Transverse colon (tissue), 4 donors: Measurements from ENCODE around the gene SRXN1. TPM values are rescaled to one million over a fixed set of nuclear protein-coding genes. Genes with fewer than 3 reads are reported as not detected.

Source experiments
- DNase-seq: peaks from one replicate; pipeline ENCODE4 v3.0.0-alpha.2; 2019
- H3K27ac ChIP-seq, 4 donors: fragments of 200-600 bp; sonication (generic); 2 replicates each; pipeline ENCODE4 v1.5.1; 2016 to 2018; ENCODE audit warnings: inconsistent platforms in 4 of 4
- H3K27me3 ChIP-seq: fragments of 200-600 bp; sonication (generic); 2 replicates; pipeline ENCODE4 v1.5.1; 2017; ENCODE audit warnings: inconsistent platforms
- H3K36me3 ChIP-seq, 4 donors: fragments of 200-600 bp; sonication (generic); 2 replicates each; pipeline ENCODE4 v1.5.1; 2017 to 2019; ENCODE audit warnings: inconsistent platforms in 4 of 4
- H3K4me1 ChIP-seq, 4 donors: fragments of 200-600 bp; sonication (generic); 2 replicates each; pipeline ENCODE4 v1.5.1; 2017 to 2020; ENCODE audit warnings: inconsistent platforms in 4 of 4
- H3K4me3 ChIP-seq, 4 donors: fragments of 200-600 bp; sonication (generic); 1 replicate in 1 of 4; 2 replicates in 3 of 4; pipeline versions ENCODE4 v1.5.1 to v1.6.1; 2017 to 2019; ENCODE audit warnings: inconsistent platforms in 4 of 4
- H3K9me3 ChIP-seq, 2 donors: fragments of 200-600 bp; sonication (generic); 2 replicates each; pipeline ENCODE4 v1.5.1; 2017 to 2019; ENCODE audit warnings: inconsistent platforms in 2 of 2
- CTCF ChIP-seq, 5 experiments: fragments of 200-600 bp in 3 of 5; fragments of 450-650 bp in 2 of 5; sonication (generic) in 3 of 5; IDR thresholded peaks; 1 replicate in 2 of 5; 2 replicates in 3 of 5; pipeline ENCODE4 v1.5.1; 2016 to 2017; ENCODE audit warnings: antibody characterized with exemption in 5 of 5, inconsistent platforms in 3 of 5, mild to moderate bottlenecking in 2 of 5, moderate library complexity in 1 of 5
- EP300 ChIP-seq: sonication (generic); formaldehyde crosslinking; IDR thresholded peaks from one replicate; pipeline ENCODE4 v1.6.1; 2017; ENCODE audit warnings: antibody characterized with exemption, low read depth
- POLR2A ChIP-seq: fragments of 450-650 bp; IDR thresholded peaks from one replicate; pipeline ENCODE4 v1.6.1; 2016; ENCODE audit warnings: antibody characterized with exemption, mild to moderate bottlenecking, moderate library complexity
- POLR2AphosphoS5 ChIP-seq, 3 donors: sonication (generic); formaldehyde crosslinking; IDR thresholded peaks; one replicate each; pipeline ENCODE4 v1.6.1; 2016; ENCODE audit warnings: antibody characterized with exemption in 3 of 3
- WGBS, 2 donors: methylation state at CpG; one replicate each; pipeline ENCODE4 v1.1.5; 2018; ENCODE audit warnings: low coverage in 1 of 2; 5-methylcytosine and 5-hydroxymethylcytosine counted together
- in situ Hi-C, 4 donors: fragments of 200-750 bp; cut with MboI; loops; one replicate each; pipeline versions ENCODE4 v1.15.0 to v1.15.1; 2017; ENCODE audit warnings: low sequenced_read_pairs in 3 of 4, low pct_ligation_motif_present in 1 of 4, low pct_unique_long_range_greater_than_20kb in 1 of 4
- intact Hi-C: fragments of 100-400 bp; cut with DNase I; formaldehyde crosslinking; loops from one replicate; pipeline ENCODE4 v1.15.1; 2023; ENCODE audit warnings: low total_unique reads
- total RNA-seq, 4 donors: library from RNA; depleted of rRNA; stranded (reverse); fragments of >200 nt; gene quantifications; one replicate each; pipeline ENCODE4 v1.1.0, GENCODE V29; 2016

SRXN1 gene
- total RNA-seq, 4 donors from 2014 or later, result 8.6 to 43.0 (median 21.2) TPM

DNA sequence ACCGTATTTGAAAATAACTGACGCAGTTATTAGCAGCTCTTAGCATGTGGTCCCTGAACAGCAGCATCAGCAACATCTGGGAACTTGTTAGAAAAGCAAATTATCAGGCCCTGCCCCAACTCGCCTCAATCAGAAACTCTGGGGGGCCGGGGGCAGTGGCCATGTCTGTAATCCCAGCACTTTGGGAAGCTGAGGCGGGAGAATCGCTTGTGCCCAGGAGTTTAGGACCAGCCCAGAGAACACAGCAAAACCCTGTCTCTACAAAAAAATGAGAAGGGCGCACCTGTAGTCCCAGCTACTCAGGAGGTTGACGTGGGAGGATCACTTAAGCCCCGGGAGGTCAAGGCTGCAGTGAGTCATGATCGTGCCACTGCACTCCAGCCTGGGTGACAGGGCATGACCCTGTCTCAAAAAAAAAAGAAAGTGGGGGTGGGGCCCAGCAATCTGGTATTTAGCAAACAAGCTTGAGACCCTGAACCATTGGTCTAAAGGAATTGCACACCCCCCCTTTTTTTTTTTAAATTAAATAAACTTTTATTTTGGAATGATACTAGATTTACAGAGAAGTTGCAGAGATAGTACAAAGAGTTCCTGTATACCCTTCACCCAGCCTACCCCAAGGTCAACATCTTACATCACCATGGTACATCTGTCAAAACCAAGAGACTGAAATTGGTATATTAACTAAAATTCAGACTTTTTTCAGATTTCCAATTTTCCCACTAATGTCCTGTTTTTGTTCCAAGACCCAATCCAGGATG, 6.7 kb downstream of the SRXN1 start:
- 82% methylated on average over 10 of the region's 10 CpGs; no CpG with 5 or more reads in 1 of the 2 donors for WGBS, 2 donors
- intact Hi-C loops, result loop anchor here (2.0 kb wide), 1 partner anchor 77 kb away; no protein-coding TSS in a partner anchor
- no peak overlapping the region for H3K27ac ChIP-seq

DNA sequence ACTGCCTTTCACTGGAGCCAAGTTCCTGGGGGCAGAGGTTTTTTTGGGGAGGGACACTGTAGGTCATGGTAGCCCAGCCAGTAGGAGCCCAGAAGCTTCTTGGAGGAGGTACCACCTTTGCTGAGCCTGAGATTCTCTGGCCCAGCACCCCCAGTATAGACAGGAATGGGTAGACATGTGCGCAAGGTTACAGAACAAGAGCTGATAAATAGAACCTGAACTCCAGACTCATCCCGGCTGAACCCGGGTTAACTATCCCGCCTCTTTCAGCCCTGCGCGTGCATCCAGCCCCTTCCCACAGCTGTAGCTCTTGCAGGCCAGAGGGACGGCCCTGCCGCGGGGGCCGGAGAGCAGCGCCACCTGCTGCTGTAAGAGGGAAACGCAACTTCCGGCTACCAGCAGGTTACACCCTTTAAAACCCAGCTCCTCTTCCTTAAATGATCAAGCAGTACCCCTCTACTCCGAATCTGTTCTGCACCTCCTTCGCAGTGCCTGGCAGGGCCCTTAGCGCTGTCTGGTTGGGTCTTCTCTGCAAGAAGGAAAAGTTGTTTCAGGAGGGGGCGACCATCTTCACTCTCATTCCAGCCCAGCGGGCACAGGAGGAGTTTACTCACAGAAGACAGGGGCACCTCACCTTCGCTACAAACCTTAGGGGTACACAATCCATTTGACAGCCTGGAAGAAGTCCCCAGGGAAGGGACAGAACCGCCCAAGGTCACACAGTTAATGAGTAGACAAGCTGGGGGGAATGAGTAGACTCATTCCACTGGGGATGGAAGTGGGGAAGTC, 7.5 kb downstream of the SRXN1 start:
- Histone ChIP-seq H3K27me3 (peaks cover 11% of the 10 kb centered on the region), H3K9me3 (no peaks in the 10 kb centered on the region), H3K4me1 (peaks cover 0 to 9% (median 2%) of the 10 kb centered on the region in 4 donors), H3K4me3 (no peak overlapping the region), H3K36me3 (peaks cover 0 to 15% (median 7%) of the 10 kb centered on the region in 4 donors), H3K27ac (no peak overlapping the region)
- intact Hi-C loops, result loop anchor here (2.0 kb wide), 1 partner anchor 77 kb away; no protein-coding TSS in a partner anchor
- peak; percentile 74 for DNase-seq
- TF ChIP-seq POLR2AphosphoS5 (IDR thresholded peaks at IDR 0.05) (no peak), CTCF (IDR thresholded peaks at IDR 0.05) (peak; percentile 84 to 96 (median 92)), EP300 (no peak)
- 18% methylated on average over 20 of the region's 20 CpGs; no CpG with 5 or more reads in 1 of the 2 donors for WGBS, 2 donors
- in situ Hi-C loops, result loop anchor here in 3 of 4 donors (10.0 kb wide), 3 partner anchors 81 to 291 kb away; no protein-coding TSS in a partner anchor

More for the DNA sequence above, 6.7 kb downstream of the SRXN1 start:
- in situ Hi-C loops, result loop anchor here in 3 of 4 donors (10.0 kb wide), 3 partner anchors 81 to 291 kb away; no protein-coding TSS in a partner anchor
- no peaks in the 10 kb centered on the region for H3K9me3 ChIP-seq
- TF ChIP-seq POLR2A, result no peak
- no peak for TF ChIP-seq EP300
- no peak for TF ChIP-seq POLR2AphosphoS5 (IDR thresholded peaks at IDR 0.05)
- no peak for TF ChIP-seq CTCF (IDR thresholded peaks at IDR 0.05)
- H3K36me3 ChIP-seq, result peaks cover 0 to 15% (median 7%) of the 10 kb centered on the region in 4 donors
- no peak overlapping the region for H3K4me3 ChIP-seq
- H3K4me1 ChIP-seq, result peaks cover 0 to 9% (median 2%) of the 10 kb centered on the region in 4 donors
- no peak for DNase-seq
- H3K27me3 ChIP-seq, result peaks cover 11% of the 10 kb centered on the region

DNA sequence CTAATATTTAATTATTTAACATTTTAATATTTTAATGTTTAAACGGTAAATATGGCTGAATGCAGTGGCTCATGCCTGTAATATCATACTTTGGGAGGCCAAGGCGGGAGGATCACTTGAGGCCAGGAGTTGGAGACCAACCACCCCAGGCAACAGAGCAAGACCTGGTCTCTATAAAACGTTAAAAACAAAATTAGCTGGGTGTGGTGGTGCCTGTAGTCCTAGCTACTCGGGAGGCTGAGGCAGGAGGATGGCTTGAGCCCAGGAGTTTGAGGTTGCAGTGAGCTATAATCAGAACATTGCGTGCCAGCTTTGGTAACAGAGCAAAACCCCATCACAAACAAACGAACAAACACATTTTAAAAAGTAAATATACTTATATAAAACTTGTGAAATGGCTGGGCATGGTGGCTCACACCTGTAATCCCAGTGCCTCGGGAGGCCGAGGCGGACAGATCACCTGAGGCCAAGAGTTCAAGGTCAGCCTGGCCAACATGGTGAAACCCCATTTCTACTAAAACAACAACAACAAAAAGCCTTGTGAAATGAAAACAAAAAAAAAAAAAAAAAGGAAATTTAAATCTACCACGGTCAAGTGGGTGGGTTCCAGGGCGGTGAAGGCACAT, 8.2 kb downstream of the SRXN1 start:
- intact Hi-C loops (no loop called here), in situ Hi-C loops (loop anchor here in 3 of 4 donors (10.0 kb wide), 3 partner anchors 80 to 290 kb away; no protein-coding TSS in a partner anchor)
- Histone ChIP-seq H3K4me3 (no peak overlapping the region), H3K36me3 (peaks cover 0 to 15% (median 7%) of the 10 kb centered on the region in 4 donors), H3K27ac (no peak overlapping the region), H3K9me3 (no peaks in the 10 kb centered on the region), H3K4me1 (peaks cover 0 to 9% (median 2%) of the 10 kb centered on the region in 4 donors), H3K27me3 (peaks cover 11% of the 10 kb centered on the region)
- TF ChIP-seq POLR2A (no peak), EP300 (no peak), CTCF (IDR thresholded peaks at IDR 0.05) (no peak), POLR2AphosphoS5 (IDR thresholded peaks at IDR 0.05) (no peak)
- DNase-seq, result no peak
- WGBS, 2 donors, result 76 to 84% methylated on average over 10 to 11 of the region's 11 CpGs
